ENCODE data around the gene OGFR. TPM values are rescaled to one million over a fixed set of nuclear protein-coding genes. Genes with fewer than 3 reads are reported as not detected.

Gene OGFR
- polyA plus RNA-seq, 2 donors, result 16.9 to 35.6 TPM

DNA sequence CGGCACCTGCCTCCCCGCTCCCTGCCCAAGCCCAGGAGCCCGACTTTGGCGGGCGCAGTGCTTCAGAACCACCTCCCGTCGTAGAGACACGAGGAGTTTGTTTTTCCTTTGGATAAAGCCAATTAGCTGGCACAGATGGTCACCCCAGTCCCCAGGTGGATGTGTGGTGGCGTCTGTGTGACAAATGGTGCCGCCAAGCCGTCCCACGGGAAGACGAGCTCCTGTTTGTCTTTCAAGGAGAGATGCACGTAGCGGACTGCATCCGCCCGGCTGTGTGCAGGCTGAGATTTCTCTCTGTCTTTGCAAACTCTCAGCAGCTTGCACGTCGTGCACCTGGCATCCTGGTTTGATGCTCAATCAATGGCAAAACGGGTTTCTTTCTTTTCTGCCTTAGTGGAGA lies 24.4 kb upstream of the OGFR start:
- Histone ChIP-seq H3K27ac (ENCODE audit: low read depth in 2 of 2, low read length in 1 of 2) (no peak overlapping the region), H3K4me1 (ENCODE audit: control insufficient read depth in 2 of 2, insufficient read depth in 2 of 2, low read length in 1 of 2) (peaks cover 0 to 5% of the 10 kb centered on the region in 2 donors), H3K4me3 (ENCODE audit: low read depth in 1 of 2, low read length in 2 of 2) (no peak overlapping the region), H3K9me3 (ENCODE audit: control insufficient read depth in 2 of 2, insufficient read depth in 1 of 2, low read depth in 1 of 2, low read length in 1 of 2) (peaks cover 0 to 2% of the 10 kb centered on the region in 2 donors), H3K36me3 (ENCODE audit: control insufficient read depth in 2 of 2, insufficient read depth in 2 of 2, low read length in 1 of 2) (no peaks in the 10 kb centered on the region), H3K27me3 (ENCODE audit: control insufficient read depth in 1 of 2, insufficient read depth in 2 of 2, low read length in 2 of 2) (no peaks in the 10 kb centered on the region)
- 46 to 55% methylated on average over 20 of the region's 20 CpGs for WGBS, 2 donors

GRCh38 chr20:62780696-62781095 lies 23.9 kb upstream of the OGFR start:
- Histone ChIP-seq H3K27me3 (ENCODE audit: control insufficient read depth in 1 of 2, insufficient read depth in 2 of 2, low read length in 2 of 2) (no peaks in the 10 kb centered on the region), H3K4me1 (ENCODE audit: control insufficient read depth in 2 of 2, insufficient read depth in 2 of 2, low read length in 1 of 2) (peaks cover 0 to 5% of the 10 kb centered on the region in 2 donors), H3K9me3 (ENCODE audit: control insufficient read depth in 2 of 2, insufficient read depth in 1 of 2, low read depth in 1 of 2, low read length in 1 of 2) (peaks cover 0 to 2% of the 10 kb centered on the region in 2 donors), H3K27ac (ENCODE audit: low read depth in 2 of 2, low read length in 1 of 2) (no peak overlapping the region), H3K4me3 (ENCODE audit: low read depth in 1 of 2, low read length in 2 of 2) (no peak overlapping the region), H3K36me3 (ENCODE audit: control insufficient read depth in 2 of 2, insufficient read depth in 2 of 2, low read length in 1 of 2) (no peaks in the 10 kb centered on the region)
- 72 to 74% methylated on average over 17 of the region's 17 CpGs for WGBS, 2 donors

DNA sequence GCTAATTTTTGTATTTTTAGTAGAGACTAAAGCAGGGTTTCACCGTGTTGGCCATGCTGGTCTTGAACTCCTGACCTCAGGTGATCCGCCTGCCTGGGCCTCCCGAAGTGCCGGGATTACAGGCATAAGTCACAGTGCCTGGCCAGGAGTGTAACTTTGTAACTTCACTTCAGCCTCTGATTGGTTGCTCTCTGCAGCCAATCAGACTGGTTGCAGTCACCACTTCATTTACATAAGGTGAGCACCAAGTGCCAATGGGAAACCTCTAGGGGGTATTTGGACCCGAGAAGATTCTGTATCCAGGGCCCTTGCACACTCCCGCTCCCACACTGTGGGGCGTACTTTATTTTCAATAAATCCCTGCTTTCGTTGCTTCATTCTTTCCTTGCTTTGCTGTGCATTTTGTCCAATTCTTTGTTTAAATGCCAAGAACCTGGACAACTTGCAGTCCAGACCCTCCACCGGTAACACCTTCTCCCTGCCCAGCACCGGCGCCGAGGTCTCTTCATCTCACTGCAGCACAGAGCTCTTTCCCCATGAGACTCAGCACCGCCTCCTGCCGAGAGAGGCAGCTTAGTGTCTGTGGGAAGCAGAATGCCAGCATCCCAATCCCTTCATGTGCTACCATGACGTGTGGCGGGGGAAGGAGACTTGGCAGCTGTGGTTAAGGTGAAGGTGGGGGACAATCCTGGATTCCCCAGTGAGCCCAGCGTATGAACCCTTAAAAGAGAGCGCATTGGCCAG lies 22.3 kb upstream of the OGFR start:
- Histone ChIP-seq H3K27ac (ENCODE audit: low read depth in 2 of 2, low read length in 1 of 2) (no peak overlapping the region), H3K4me1 (ENCODE audit: control insufficient read depth in 2 of 2, insufficient read depth in 2 of 2, low read length in 1 of 2) (no peaks in the 10 kb centered on the region), H3K4me3 (ENCODE audit: low read depth in 1 of 2, low read length in 2 of 2) (no peak overlapping the region), H3K9me3 (ENCODE audit: control insufficient read depth in 2 of 2, insufficient read depth in 1 of 2, low read depth in 1 of 2, low read length in 1 of 2) (no peaks in the 10 kb centered on the region), H3K27me3 (ENCODE audit: control insufficient read depth in 1 of 2, insufficient read depth in 2 of 2, low read length in 2 of 2) (no peaks in the 10 kb centered on the region), H3K36me3 (ENCODE audit: control insufficient read depth in 2 of 2, insufficient read depth in 2 of 2, low read length in 1 of 2) (no peaks in the 10 kb centered on the region)
- 81 to 83% methylated on average over 18 of the region's 18 CpGs for WGBS, 2 donors

DNA sequence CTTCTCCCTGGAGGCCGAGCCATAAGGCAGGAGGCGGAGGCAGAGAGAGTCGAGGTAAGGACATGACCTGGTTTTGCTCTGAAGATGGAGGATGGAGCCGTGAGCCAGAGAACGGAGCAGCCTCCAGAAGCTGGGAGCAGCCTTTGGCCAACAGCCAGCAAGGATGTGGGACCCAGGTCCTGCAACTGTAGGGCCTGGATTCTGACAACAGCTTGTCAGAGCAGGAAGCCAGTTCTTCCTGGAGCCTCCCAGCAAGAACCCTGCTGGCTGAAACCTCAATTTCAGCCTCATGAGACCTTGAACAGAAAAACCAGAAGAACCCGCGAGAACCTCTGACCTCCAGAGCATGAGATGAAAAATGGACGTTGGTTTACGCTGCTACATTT lies 21.7 kb upstream of the OGFR start:
- H3K36me3 ChIP-seq (ENCODE audit: control insufficient read depth in 2 of 2, insufficient read depth in 2 of 2, low read length in 1 of 2), result no peaks in the 10 kb centered on the region
- WGBS, 2 donors, result 61 to 64% methylated on average over 9 of the region's 9 CpGs
- no peak overlapping the region for H3K4me3 ChIP-seq (ENCODE audit: low read depth in 1 of 2, low read length in 2 of 2)
- no peaks in the 10 kb centered on the region for H3K27me3 ChIP-seq (ENCODE audit: control insufficient read depth in 1 of 2, insufficient read depth in 2 of 2, low read length in 2 of 2)
- no peaks in the 10 kb centered on the region for H3K4me1 ChIP-seq (ENCODE audit: control insufficient read depth in 2 of 2, insufficient read depth in 2 of 2, low read length in 1 of 2)
- no peaks in the 10 kb centered on the region for H3K9me3 ChIP-seq (ENCODE audit: control insufficient read depth in 2 of 2, insufficient read depth in 1 of 2, low read depth in 1 of 2, low read length in 1 of 2)
- H3K27ac ChIP-seq (ENCODE audit: low read depth in 2 of 2, low read length in 1 of 2), result no peak overlapping the region

GRCh38 chr20:62784497-62784896 lies 20.1 kb upstream of the OGFR start:
- Histone ChIP-seq H3K27me3 (ENCODE audit: control insufficient read depth in 1 of 2, insufficient read depth in 2 of 2, low read length in 2 of 2) (no peaks in the 10 kb centered on the region), H3K27ac (ENCODE audit: low read depth in 2 of 2, low read length in 1 of 2) (no peak overlapping the region), H3K4me1 (ENCODE audit: control insufficient read depth in 2 of 2, insufficient read depth in 2 of 2, low read length in 1 of 2) (no peaks in the 10 kb centered on the region), H3K4me3 (ENCODE audit: low read depth in 1 of 2, low read length in 2 of 2) (no peak overlapping the region), H3K36me3 (ENCODE audit: control insufficient read depth in 2 of 2, insufficient read depth in 2 of 2, low read length in 1 of 2) (no peaks in the 10 kb centered on the region), H3K9me3 (ENCODE audit: control insufficient read depth in 2 of 2, insufficient read depth in 1 of 2, low read depth in 1 of 2, low read length in 1 of 2) (no peaks in the 10 kb centered on the region)
- 73 to 77% methylated on average over 16 of the region's 16 CpGs for WGBS, 2 donors

GRCh38 chr20:62785393-62785792 lies 19.2 kb upstream of the OGFR start:
- no peak overlapping the region for H3K4me3 ChIP-seq (ENCODE audit: low read depth in 1 of 2, low read length in 2 of 2)

DNA sequence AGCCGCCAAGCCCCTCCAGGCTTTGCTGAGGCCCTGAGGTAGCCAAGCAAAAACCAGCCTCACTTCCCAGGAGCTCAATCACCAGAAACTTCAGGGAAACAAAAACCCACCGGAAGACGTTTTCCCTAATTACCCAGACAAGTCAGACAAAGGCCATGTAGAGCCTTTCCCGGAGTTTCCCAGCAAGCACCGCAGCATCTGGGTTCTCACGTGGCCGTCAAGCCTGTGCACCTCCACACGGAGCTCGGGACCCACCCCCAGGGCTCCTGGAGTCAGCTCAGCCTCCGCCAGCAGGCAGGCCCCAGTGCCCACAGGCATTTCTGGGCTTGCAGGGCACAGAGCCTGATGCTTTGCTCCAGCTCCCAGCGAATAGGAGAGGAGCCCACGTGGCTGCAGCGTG lies 18.5 kb upstream of the OGFR start:
- Histone ChIP-seq H3K4me3 (ENCODE audit: low read depth in 1 of 2, low read length in 2 of 2) (no peak overlapping the region), H3K27me3 (ENCODE audit: control insufficient read depth in 1 of 2, insufficient read depth in 2 of 2, low read length in 2 of 2) (no peaks in the 10 kb centered on the region), H3K36me3 (ENCODE audit: control insufficient read depth in 2 of 2, insufficient read depth in 2 of 2, low read length in 1 of 2) (no peaks in the 10 kb centered on the region), H3K4me1 (ENCODE audit: control insufficient read depth in 2 of 2, insufficient read depth in 2 of 2, low read length in 1 of 2) (no peaks in the 10 kb centered on the region), H3K27ac (ENCODE audit: low read depth in 2 of 2, low read length in 1 of 2) (no peak overlapping the region), H3K9me3 (ENCODE audit: control insufficient read depth in 2 of 2, insufficient read depth in 1 of 2, low read depth in 1 of 2, low read length in 1 of 2) (no peaks in the 10 kb centered on the region)
- 52 to 74% methylated on average over 13 of the region's 13 CpGs for WGBS, 2 donors

More at GRCh38 chr20:62785393-62785792, 19.2 kb upstream of the OGFR start:
- H3K9me3 ChIP-seq (ENCODE audit: control insufficient read depth in 2 of 2, insufficient read depth in 1 of 2, low read depth in 1 of 2, low read length in 1 of 2), result no peaks in the 10 kb centered on the region
- H3K27ac ChIP-seq (ENCODE audit: low read depth in 2 of 2, low read length in 1 of 2), result no peak overlapping the region
- no peaks in the 10 kb centered on the region for H3K36me3 ChIP-seq (ENCODE audit: control insufficient read depth in 2 of 2, insufficient read depth in 2 of 2, low read length in 1 of 2)
- H3K4me1 ChIP-seq (ENCODE audit: control insufficient read depth in 2 of 2, insufficient read depth in 2 of 2, low read length in 1 of 2), result no peaks in the 10 kb centered on the region
- 56 to 65% methylated on average over 10 to 11 of the region's 11 CpGs for WGBS, 2 donors
- H3K27me3 ChIP-seq (ENCODE audit: control insufficient read depth in 1 of 2, insufficient read depth in 2 of 2, low read length in 2 of 2), result no peaks in the 10 kb centered on the region

GRCh38 chr20:62787321-62787720 lies 17.3 kb upstream of the OGFR start:
- Histone ChIP-seq H3K27ac (ENCODE audit: low read depth in 2 of 2, low read length in 1 of 2) (no peak overlapping the region), H3K9me3 (ENCODE audit: control insufficient read depth in 2 of 2, insufficient read depth in 1 of 2, low read depth in 1 of 2, low read length in 1 of 2) (no peaks in the 10 kb centered on the region), H3K4me1 (ENCODE audit: control insufficient read depth in 2 of 2, insufficient read depth in 2 of 2, low read length in 1 of 2) (no peaks in the 10 kb centered on the region), H3K27me3 (ENCODE audit: control insufficient read depth in 1 of 2, insufficient read depth in 2 of 2, low read length in 2 of 2) (no peaks in the 10 kb centered on the region), H3K36me3 (ENCODE audit: control insufficient read depth in 2 of 2, insufficient read depth in 2 of 2, low read length in 1 of 2) (no peaks in the 10 kb centered on the region), H3K4me3 (ENCODE audit: low read depth in 1 of 2, low read length in 2 of 2) (no peak overlapping the region)
- 66 to 75% methylated on average over 7 of the region's 7 CpGs for WGBS, 2 donors

- Histone ChIP-seq H3K4me3 (ENCODE audit: low read depth in 1 of 2, low read length in 2 of 2) (no peak overlapping the region), H3K27ac (ENCODE audit: low read depth in 2 of 2, low read length in 1 of 2) (no peak overlapping the region), H3K36me3 (ENCODE audit: control insufficient read depth in 2 of 2, insufficient read depth in 2 of 2, low read length in 1 of 2) (no peaks in the 10 kb centered on the region), H3K4me1 (ENCODE audit: control insufficient read depth in 2 of 2, insufficient read depth in 2 of 2, low read length in 1 of 2) (no peaks in the 10 kb centered on the region), H3K27me3 (ENCODE audit: control insufficient read depth in 1 of 2, insufficient read depth in 2 of 2, low read length in 2 of 2) (no peaks in the 10 kb centered on the region), H3K9me3 (ENCODE audit: control insufficient read depth in 2 of 2, insufficient read depth in 1 of 2, low read depth in 1 of 2, low read length in 1 of 2) (no peaks in the 10 kb centered on the region)
- 69 to 82% methylated on average over 5 of the region's 5 CpGs for WGBS, 2 donors
Observed at GRCh38 chr20:62787866-62788265, 16.8 kb upstream of the OGFR start.

GRCh38 chr20:62788607-62789006 lies 16.0 kb upstream of the OGFR start:
- WGBS, 2 donors, result 75 to 77% methylated on average over 15 of the region's 15 CpGs
- Histone ChIP-seq H3K36me3 (ENCODE audit: control insufficient read depth in 2 of 2, insufficient read depth in 2 of 2, low read length in 1 of 2) (no peaks in the 10 kb centered on the region), H3K27me3 (ENCODE audit: control insufficient read depth in 1 of 2, insufficient read depth in 2 of 2, low read length in 2 of 2) (no peaks in the 10 kb centered on the region), H3K9me3 (ENCODE audit: control insufficient read depth in 2 of 2, insufficient read depth in 1 of 2, low read depth in 1 of 2, low read length in 1 of 2) (no peaks in the 10 kb centered on the region), H3K27ac (ENCODE audit: low read depth in 2 of 2, low read length in 1 of 2) (no peak overlapping the region), H3K4me1 (ENCODE audit: control insufficient read depth in 2 of 2, insufficient read depth in 2 of 2, low read length in 1 of 2) (peaks cover 0 to 2% of the 10 kb centered on the region in 2 donors), H3K4me3 (ENCODE audit: low read depth in 1 of 2, low read length in 2 of 2) (no peak overlapping the region)
